Endodermal cell (in vitro differentiated cells): ENCODE results near the gene OSBPL7. TPM values are rescaled to one million over a fixed set of nuclear protein-coding genes. Genes with fewer than 3 reads are reported as not detected.
A peak's percentile ranks its signal among the peaks of the same experiment; 100 is the strongest.

Experiments
- DNase-seq: peaks from one replicate; pipeline ENCODE4 v3.0.0-alpha.2; 2017
- H3K27ac ChIP-seq: 2 replicates; pipeline ENCODE4 v1.5.1; 2013; ENCODE audit warnings: mild to moderate bottlenecking, low read depth, low read length, moderate library complexity
- H3K27me3 ChIP-seq: 2 replicates; pipeline ENCODE4 v1.6.1; 2013; ENCODE audit warnings: mild to moderate bottlenecking, low read length, moderate library complexity; ENCODE audit not compliant: insufficient read depth, control insufficient read depth, poor library complexity, severe bottlenecking
- H3K36me3 ChIP-seq: 2 replicates; pipeline ENCODE4 v1.7.0; 2013; ENCODE audit warnings: mild to moderate bottlenecking, low read length, moderate library complexity; ENCODE audit not compliant: control insufficient read depth, insufficient read depth
- H3K4me1 ChIP-seq: one replicate; pipeline ENCODE4 v1.7.0; 2013; ENCODE audit warnings: low read length; ENCODE audit not compliant: control insufficient read depth, insufficient read depth
- H3K4me3 ChIP-seq: 2 replicates; pipeline ENCODE4 v1.5.1; 2013; ENCODE audit warnings: mild to moderate bottlenecking, low read length, moderate library complexity
- H3K9ac ChIP-seq: 2 replicates; pipeline ENCODE4 v1.6.1; 2013; ENCODE audit warnings: mild to moderate bottlenecking, low read length, moderate library complexity; ENCODE audit not compliant: poor library complexity, severe bottlenecking; ENCODE audit errors: extremely low read depth
- H3K9me3 ChIP-seq: 2 replicates; pipeline ENCODE4 v1.6.1; 2013; ENCODE audit warnings: mild to moderate bottlenecking, low read length, moderate library complexity; ENCODE audit not compliant: control insufficient read depth
- H3K27ac Mint-ChIP-seq: 2 replicates; pipeline ENCODE4 v1.8.0; 2020; ENCODE audit warnings: mixed read lengths
- H3K27me3 Mint-ChIP-seq: 2 replicates; pipeline ENCODE4 v1.8.0; 2021; ENCODE audit warnings: mild to moderate bottlenecking, mixed read lengths; ENCODE audit not compliant: insufficient read depth
- H3K36me3 Mint-ChIP-seq: 2 replicates; pipeline ENCODE4 v1.8.0; 2020; ENCODE audit warnings: low read depth, mixed read lengths
- H3K4me1 Mint-ChIP-seq: 2 replicates; pipeline ENCODE4 v1.8.0; 2020; ENCODE audit warnings: mixed read lengths
- H3K4me3 Mint-ChIP-seq: 2 replicates; pipeline ENCODE4 v1.8.0; 2020; ENCODE audit warnings: mild to moderate bottlenecking, moderate library complexity, mixed read lengths
- H3K9me3 Mint-ChIP-seq: 2 replicates; pipeline ENCODE4 v1.8.0; 2020; ENCODE audit warnings: mild to moderate bottlenecking, mixed read lengths
- CTCF ChIP-seq: fragments of 200-600 bp; sonication (generic); conservative IDR thresholded peaks from 2 replicates; pipeline ENCODE4 v1.5.0; 2021; ENCODE audit warnings: antibody characterized with exemption, mild to moderate bottlenecking
- WGBS, 2 experiments: methylation state at CpG; one replicate each; pipeline versions ENCODE4 v1.1.5 to v1.1.7; 2013; ENCODE audit warnings: missing lambda C conversion rate in 2 of 2, mixed read lengths in 1 of 2; ENCODE audit not compliant: insufficient coverage in 1 of 2, insufficient read length in 1 of 2; 5-methylcytosine and 5-hydroxymethylcytosine counted together
- long read RNA-seq, 4 experiments: library from polyadenylated mRNA in 2 of 4; library from RNA in 1 of 4; library from capped mRNA in 1 of 4; stranded (forward) in 3 of 4; unstranded in 1 of 4; transcript quantifications; one replicate each; pipeline ENCODE4 v2.0.0, GENCODE V29; 2020 to 2021; ENCODE audit warnings: inconsistent platforms in 1 of 4
- polyA plus RNA-seq, 2 experiments: library from polyadenylated mRNA; stranded (reverse); fragments of 50-300 nt; gene quantifications; one replicate each; pipeline ENCODE4 v1.2.3, GENCODE V29; 2013
- total RNA-seq, 2 donors: library from RNA; stranded (reverse); fragmentation: NEBNext Ultra II Directional in 1 of 2; extraction: Animal tissue kit (Norgen Biotek cat#: 25700) in 1 of 2; gene quantifications; 2 replicates in 1 of 2; 3 replicates in 1 of 2; pipeline ENCODE4 v1.2.1, GENCODE V29; 2021

Gene OSBPL7
- 10 to 100 TPM; 11.4 to 15.5 TPM for total RNA-seq
- 15.6 TPM for polyA plus RNA-seq (2013, experiment 1 of 2)
- 11.0 TPM for polyA plus RNA-seq (2013, experiment 2 of 2)
- long read RNA-seq, experiment 1, partial matches to known transcripts = 0 of 1 reads
- long read RNA-seq, experiment 1, other reads (novel, unspliced or antisense) = 1 of 1 reads
- long read RNA-seq, experiment 2, transcript OSBPL7-201 (23 exons, 3,640 nt) = major isoform, 5 of 12 reads
- long read RNA-seq, experiment 2, partial matches to known transcripts = 1 of 12 reads
- long read RNA-seq, experiment 2, other reads (novel, unspliced or antisense) = 6 of 12 reads
- long read RNA-seq, experiment 3, transcript OSBPL7-201 (23 exons, 3,640 nt) = major isoform, 7 of 16 reads
- long read RNA-seq, experiment 3, partial matches to known transcripts = 2 of 16 reads
- long read RNA-seq, experiment 3, other reads (novel, unspliced or antisense) = 7 of 16 reads
- long read RNA-seq, experiment 4, partial matches to known transcripts = 0 of 1 reads
- long read RNA-seq, experiment 4, other reads (novel, unspliced or antisense) = 1 of 1 reads

- Histone ChIP-seq H3K27me3 (no peaks in the 10 kb centered on the region), H3K9ac (peak within 1 kb of the TSS; percentile 53), H3K9me3 (no peaks in the 10 kb centered on the region), H3K27ac (peak within 1 kb of the TSS; percentile 24), H3K4me1 (no peaks in the 10 kb centered on the region), H3K4me3 (peak within 1 kb of the TSS; percentile 91), H3K36me3 (peaks cover 34% of the 10 kb centered on the region)
- peak; percentile 92 for DNase-seq
- H3K36me3 Mint-ChIP-seq = peaks cover 32% of the 10 kb centered on the region
- H3K4me1 Mint-ChIP-seq = peaks cover 10% of the 10 kb centered on the region
- WGBS, 2 experiments = 13 to 53% methylated on average over 2 to 20 of the region's 21 CpGs
- H3K27me3 Mint-ChIP-seq = no peaks in the 10 kb centered on the region
- peak within 1 kb of the TSS; percentile 87 for H3K4me3 Mint-ChIP-seq
- peak; percentile 23 for TF ChIP-seq CTCF
- H3K9me3 Mint-ChIP-seq = no peaks in the 10 kb centered on the region
- H3K27ac Mint-ChIP-seq = peak within 1 kb of the TSS; percentile 66
These were observed at the start of gene OSBPL7 for GRCh38 chr17:47821424-47822391. Gene OSBPL7, minus strand, starts transcription at chr17:47821794. Its CDS starts 1,516 bp downstream, at chr17:47820278.

DNA sequence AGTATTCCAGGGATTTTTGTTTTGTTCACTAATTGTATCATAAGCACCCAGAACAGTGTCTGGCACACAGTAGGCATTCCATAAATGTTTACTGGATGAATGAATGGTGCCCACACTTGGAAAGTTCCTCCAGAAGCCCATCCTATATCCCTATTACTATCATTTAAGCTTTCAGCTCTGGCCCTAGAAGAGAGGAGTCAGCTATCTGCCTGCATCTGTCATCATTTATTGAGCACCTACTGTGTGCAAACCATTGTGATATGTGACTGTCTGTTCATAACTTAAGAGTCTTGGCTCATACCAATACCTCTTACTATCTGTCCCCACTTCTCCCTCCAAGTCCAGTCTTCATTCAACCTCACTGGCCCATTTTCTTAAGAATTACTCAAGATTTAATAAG is 49.5 kb upstream of the OSBPL7 start:
- Histone ChIP-seq H3K4me3 (no peak overlapping the region), H3K27me3 (peaks cover 23% of the 10 kb centered on the region), H3K9ac (no peak overlapping the region), H3K9me3 (no peaks in the 10 kb centered on the region), H3K36me3 (no peaks in the 10 kb centered on the region), H3K4me1 (peaks cover 8% of the 10 kb centered on the region), H3K27ac (no peak overlapping the region)
- H3K4me3 Mint-ChIP-seq = no peak overlapping the region
- no peak for DNase-seq
- H3K36me3 Mint-ChIP-seq = no peaks in the 10 kb centered on the region
- no peaks in the 10 kb centered on the region for H3K9me3 Mint-ChIP-seq
- H3K27me3 Mint-ChIP-seq = peaks cover 71% of the 10 kb centered on the region
- H3K27ac Mint-ChIP-seq = no peak overlapping the region
- TF ChIP-seq CTCF = no peak
- peaks cover 40% of the 10 kb centered on the region for H3K4me1 Mint-ChIP-seq

DNA sequence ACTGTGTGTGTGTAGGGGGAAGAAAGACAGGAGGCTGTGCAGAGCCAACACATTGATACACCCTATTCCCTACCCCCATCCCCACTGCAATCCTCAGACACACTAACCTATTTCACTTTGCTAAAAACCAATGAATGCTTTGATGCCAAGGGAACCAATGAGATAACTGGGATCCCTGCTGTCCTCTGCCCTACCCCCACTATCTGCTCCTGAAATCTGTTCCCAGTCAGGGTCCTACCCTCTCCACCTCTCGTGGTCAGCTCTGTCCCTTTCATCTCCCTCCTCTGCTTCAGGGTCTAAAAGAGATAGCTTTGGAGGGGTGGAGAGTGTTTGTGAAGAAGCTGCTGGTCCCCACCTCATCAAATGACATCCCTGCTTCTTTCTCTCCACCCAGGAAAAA is 48.5 kb upstream of the OSBPL7 start:
- Histone ChIP-seq H3K27ac (no peak overlapping the region), H3K36me3 (no peaks in the 10 kb centered on the region), H3K9ac (no peak overlapping the region), H3K4me3 (no peak overlapping the region), H3K4me1 (peaks cover 8% of the 10 kb centered on the region), H3K27me3 (peaks cover 32% of the 10 kb centered on the region), H3K9me3 (no peaks in the 10 kb centered on the region)
- TF ChIP-seq CTCF = no peak
- Mint-ChIP-seq H3K4me3 (no peak overlapping the region), H3K27ac (no peak overlapping the region), H3K27me3 (peaks cover 76% of the 10 kb centered on the region), H3K36me3 (no peaks in the 10 kb centered on the region), H3K4me1 (peaks cover 36% of the 10 kb centered on the region), H3K9me3 (no peaks in the 10 kb centered on the region)
- whole genome bisulfite sequencing, 2 experiments = 0% methylated on average over 1 of the region's 1 CpG; no CpG with 5 or more reads in 1 of the 2 experiments
- DNase-seq = peak; percentile 75
